ENCODE measurements around the gene ACP4.
"Not testable (repeated sequence)": the region's sequence is repeated elsewhere in the genome, so short reads cannot be mapped to it uniquely, and the experiment has no call there.

ACP4 gene

DNA sequence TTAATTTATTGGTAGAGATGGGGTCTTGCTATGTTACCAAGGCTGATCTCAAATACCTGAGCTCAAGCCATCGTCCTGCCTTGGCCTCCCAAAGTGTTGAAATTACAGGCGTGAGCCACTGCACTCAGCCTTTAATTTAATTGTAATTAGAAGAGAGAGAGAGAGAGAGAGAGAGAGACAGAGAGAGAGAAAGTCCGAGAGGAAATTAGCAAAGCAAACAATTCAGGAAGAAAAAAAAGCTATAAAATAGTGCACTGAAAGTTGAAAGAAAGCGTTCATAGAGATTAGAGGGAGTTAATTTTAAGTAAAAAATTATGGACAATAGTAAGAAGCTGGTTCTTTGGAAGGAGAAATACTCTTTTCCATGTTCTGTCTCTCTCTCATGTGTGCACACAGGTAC is 13.0 kb upstream of the ACP4 start:
- no peak for DNase-seq

DNA sequence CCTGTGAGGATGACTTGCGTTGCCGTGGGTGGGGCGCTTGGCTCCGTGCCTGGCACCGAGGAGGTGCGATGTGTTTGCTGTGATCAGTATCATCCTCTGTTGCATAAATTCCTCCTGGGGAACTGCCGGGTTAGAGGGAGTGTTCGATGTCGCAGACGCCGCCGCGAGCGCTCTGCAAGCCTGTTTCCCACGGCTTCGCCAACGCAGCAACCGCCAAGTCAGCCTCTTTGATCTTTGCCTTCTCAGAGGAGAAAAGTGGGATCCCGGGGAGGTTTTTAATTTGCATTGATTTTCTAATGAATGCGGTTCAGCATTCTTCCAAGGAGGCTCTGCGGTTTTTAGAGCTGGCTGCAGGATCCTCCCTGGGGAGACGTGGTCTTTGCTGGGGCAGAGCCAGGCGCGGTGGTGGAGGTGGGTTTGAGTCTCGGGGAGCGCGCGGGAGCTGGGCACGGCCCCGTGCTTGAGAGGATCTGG is 12.3 kb upstream of the ACP4 start:
- no peak for DNase-seq

DNA sequence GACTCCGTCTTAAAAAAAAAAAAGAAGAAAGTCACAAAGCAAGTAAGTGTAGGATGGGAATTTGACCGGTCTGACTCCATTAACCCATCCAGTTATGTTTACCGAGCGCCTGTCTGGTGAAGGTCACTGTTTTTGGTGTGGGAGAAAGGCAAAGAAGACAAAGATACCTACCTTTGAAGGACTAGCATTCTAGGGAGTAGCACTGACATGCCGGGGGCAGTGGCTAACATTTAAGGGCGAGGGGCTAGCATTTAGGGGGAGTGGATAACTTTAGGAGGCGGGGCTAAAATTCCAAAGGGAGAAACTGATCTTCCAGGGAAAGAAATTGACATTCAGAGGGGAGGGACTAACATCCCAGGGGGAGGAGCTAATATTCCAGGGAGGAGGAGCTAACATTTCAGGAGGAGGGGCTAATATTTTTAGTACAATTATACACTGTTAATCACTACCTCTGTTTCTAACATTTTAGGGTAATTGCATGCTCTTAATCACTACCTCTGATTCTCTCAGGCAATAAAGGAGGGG is 11.2 kb upstream of the ACP4 start:
- no peak for DNase-seq

DNA sequence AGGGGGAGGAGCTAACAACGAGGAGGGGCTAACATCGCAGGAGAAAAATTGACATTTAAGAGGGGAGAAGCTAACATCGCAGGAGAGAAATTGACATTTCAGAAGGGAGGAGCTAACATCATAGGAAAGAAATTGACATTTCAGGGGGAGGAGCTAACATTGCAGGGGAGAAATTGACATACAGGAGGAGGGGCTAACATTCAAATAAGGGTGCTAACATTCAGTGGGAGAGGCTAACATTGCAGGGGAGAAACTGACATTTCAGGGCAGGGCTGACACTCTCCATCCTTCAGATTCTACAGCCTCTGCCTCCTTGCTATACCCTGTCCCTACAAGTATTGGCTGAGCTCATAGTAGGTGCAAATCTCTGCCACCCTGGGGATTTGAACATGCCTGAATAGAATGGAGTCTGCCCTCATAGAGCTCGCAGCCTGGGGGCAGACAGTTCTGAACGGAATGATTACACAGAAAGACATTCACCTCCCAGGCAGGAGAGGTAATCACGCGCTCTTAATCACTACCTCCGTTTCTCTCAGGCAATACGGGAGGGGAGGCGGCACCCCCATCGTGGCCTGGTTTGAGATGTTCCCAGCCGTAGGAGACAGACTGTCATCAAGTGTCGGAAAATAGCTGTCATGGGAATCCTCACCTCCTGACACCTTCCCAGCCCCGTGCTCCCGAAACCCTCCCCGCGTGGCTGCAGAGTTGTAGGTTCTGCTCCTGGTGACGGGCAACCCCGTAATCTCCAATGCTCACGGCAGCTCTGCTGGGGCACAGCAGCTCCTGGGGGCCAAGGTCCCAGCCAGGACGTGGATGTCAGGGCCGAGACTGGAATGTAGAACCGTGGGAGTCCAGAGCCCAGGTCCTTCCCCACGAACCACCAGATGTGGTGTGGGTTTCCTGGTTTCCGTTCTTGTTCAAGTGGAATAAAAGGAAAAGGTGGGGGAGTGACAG is 10.4 kb upstream of the ACP4 start:
- DNase-seq: no peak

DNA sequence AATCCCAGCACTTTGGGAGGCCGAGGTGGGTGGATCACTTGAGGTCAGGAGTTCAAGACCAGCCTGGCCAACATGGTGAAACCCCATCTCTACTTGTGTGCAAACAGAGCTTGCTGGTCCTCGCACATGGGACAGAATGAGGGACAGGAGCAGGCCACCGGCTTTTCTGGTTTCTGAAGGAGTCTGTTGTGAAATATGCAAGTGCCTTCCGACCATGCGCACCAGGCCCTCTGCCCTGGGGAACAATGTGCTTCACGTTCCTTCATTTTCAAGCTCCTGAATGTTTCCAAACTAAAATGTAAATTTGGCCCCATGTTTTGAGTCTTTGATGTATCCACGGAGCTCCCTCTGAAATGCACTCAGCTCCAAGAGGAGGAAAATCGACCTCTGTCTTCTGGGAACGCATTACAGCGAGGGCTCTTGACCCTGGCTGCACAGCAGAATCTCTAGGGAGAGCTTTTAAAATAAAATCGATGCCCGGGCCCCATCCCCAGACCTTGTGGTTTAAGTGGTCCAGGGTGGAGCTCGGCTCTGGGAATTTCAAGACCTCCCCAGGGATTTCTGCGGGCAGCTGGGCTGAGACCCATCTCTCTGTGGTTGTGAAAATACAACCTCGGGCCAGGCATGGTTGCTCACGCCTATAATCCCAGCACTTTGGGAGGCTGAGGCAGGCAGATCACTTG is 9.3 kb upstream of the ACP4 start:
- DNase-seq: no peak

DNA sequence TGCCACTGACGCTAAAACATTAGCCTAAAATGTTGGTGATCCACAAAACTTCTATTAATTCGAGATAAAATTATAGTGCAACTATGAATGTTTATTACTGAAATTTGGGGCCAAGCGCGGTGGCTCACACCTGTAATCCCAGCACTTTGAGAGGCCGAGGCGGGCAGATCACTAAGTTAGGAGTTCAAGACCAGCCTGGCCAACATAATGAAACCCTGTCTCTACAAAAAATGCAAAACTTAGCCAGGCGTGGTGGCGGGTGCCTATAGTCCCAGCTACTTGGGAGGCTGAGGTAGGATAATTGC is 6.4 kb upstream of the ACP4 start:
- DNase-seq: not testable (repeated sequence)

DNA sequence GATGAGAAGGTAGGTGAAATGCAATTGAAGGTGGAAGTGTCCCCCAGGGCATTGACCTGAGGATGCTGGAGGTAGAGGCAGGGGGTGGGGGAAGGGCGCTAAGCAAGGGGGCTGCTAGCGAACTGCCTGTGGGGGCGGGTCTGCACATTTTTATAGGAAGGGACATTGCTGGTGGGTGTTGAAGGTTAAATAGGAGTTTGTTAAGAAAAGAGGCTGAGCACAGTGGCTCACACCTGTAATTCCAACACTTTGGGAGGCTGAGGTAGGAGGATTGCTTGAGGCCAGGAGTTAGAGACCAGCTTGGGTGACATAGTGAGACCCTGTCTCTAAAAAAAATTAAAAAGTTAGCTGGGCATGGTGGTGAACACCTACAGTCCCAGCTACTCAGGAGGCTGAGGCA is 5.5 kb upstream of the ACP4 start:
- DNase-seq: no peak

DNA sequence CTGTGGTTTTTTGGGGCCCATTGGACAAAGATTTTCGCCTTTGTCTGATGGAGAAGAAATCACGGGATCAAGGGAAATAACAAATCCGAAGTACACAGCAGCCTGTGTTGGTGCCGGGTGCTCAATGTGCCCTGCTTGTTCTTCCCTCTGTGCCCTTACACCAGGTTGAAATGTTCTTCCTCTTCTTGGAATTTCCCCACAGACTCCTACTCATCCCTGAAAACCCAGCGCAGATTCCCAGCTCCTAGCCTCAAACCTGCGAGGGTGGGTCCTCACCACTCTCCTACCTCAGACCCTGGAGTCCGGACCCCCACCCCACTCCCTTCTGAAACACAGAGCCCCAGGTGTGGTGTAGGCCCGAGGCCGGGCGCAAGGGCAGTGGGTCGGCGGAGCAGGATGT is 4.9 kb upstream of the ACP4 start:
- no peak for DNase-seq

DNA sequence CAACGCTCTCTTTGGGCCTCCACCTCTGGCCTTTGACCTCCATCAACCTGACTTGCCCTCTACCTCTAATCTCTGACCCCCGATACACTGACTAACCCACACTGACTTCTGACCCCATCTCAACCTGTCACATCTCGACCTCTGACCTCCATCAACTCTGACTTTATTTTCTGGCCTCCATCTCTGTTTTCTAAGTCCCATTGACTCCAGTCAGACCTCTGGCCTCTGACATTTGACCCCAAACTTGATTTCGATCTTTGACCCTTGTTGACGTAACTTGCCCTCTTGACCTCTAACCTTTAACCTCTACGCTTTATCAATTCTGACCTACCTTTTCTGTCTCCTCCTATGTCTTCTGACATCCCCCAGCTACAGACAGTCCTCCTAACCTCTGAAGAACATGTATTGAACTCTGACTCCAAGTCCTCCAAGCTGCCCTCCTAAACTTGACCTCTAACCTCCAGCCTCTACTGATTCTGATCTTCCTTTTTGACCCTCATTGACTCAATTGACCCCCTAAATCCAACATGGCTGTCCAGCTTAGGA is 780 bp downstream of the ACP4 start:
- DNase-seq: no peak

DNA sequence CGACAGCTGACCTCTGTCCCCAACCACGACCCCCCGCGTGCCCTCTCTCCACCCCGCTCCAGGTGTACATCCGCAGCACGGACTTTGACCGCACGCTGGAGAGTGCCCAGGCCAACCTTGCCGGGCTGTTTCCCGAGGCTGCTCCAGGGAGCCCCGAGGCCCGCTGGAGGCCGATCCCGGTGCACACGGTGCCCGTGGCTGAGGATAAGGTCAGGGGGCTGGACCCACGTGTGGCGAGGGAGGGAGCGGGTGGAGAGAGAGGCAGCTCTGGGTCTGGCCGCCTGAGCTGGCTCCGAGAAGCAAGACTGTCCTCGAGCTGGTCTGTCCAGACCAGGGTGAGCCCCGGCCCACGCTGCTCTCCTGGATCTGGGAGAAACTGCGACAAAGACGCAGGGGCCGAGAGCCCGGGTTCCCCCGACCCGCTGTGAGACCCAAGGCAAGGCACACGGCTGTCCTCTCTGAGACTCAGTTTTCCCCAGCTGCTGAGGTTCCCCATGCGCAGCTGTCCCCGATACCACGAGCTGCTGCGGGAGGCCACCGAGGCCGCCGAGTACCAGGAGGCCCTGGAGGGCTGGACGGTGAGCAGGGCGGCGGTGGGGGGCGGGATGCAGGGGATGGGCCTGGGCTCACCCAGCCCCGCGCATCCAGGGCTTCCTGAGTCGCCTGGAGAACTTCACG is 1.5 kb downstream of the ACP4 start:
- DNase-seq: no peak

DNA sequence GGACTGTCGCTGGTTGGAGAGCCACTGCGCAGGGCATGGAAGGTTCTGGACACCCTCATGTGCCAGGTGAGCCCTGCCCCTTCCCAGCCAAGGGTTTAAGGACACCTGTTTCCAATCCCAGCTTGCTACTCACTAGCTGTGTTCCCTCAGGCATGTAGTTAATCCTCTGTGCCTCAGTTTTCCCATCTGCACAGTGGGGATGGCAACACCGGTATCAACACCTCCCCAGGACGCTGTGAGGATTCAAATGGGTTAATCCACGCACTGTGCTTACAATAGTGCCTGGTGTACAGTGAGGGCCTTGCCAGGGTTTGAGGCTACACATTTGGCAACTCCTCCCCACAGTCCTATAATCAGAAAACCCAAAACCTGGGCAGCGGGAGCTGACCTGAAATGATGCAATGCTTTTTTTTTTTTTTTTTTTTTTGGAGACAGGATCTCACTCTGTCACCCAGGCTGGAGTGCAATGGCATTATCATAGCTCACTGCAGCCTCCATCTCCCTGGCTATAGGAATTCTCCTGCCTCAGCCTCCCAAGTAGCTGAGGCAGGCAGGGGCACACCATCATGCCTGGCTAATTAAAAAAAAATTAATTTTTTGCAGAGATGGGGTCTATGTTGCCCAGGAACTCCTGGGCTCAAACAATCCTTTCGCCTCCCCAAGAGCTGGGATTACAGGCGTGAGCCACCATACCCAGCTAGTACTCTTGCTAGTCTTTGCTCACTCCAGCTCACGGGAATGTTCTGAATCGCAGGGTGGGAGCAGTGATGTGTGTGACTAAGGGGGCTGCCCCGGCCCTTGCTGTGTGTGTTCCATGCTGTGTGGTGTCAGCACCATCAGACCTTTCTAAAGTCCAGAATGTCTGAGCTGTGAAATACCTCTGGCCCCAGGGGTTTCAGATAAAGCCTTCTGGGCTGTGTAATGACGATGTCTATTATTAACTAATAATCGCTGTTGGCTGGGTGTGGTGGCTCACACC is 2.3 kb downstream of the ACP4 start:
- no peak for DNase-seq

DNA sequence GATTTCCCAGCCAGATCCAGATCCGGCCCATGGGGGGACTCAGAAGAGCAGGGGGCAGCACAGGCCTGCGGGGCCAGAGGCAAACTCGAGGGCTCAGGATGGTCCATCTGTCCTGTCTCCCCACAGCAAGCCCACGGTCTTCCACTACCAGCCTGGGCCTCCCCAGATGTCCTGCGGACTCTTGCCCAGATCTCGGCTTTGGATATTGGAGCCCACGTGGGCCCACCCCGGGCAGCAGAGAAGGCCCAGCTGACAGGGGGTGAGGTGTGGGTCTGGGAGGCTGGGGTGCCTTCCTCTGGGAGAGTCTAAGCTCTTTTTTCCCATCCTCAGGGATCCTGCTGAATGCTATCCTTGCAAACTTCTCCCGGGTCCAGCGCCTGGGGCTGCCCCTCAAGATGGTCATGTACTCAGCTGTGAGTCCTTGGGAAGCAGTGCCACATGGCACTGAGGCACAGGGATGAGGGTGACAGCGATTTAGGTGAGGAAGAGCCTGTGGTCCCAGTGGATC is 3.4 kb downstream of the ACP4 start:
- DNase-seq: no peak

DNA sequence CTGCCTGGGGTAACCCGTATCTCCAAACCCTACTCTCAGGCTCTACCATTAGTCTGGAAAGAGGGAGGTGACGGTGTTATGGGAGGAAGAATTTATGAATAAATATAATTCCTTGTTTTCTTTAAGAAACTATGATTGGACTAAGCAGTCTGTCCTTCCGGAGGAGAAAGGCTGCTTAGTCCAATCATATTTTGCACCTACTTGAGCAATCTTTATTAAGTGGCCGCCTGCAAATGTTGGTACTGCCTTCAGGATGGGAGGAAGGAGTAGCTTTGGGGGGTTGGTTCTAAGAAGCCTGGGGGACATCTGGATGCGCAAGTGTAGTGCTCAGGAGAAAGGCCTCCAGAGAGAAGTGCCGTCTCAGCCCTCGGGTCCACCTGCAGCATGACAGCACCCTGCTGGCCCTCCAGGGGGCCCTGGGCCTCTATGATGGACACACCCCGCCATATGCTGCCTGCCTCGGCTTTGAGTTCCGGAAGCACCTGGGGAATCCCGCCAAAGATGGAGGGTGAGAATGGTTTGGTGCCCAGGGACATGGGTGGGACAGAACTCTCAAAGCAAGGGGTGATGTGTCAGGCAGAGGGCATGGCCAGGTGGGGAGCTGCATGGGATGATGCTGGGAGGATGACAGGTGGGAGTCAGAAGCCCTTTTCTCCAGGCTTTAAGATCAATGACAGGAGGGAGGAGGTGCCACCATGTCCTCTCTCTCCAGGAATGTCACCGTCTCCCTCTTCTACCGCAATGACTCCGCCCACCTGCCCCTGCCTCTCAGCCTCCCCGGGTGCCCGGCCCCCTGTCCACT is 4.1 kb downstream of the ACP4 start:
- DNase-seq: no peak

DNA sequence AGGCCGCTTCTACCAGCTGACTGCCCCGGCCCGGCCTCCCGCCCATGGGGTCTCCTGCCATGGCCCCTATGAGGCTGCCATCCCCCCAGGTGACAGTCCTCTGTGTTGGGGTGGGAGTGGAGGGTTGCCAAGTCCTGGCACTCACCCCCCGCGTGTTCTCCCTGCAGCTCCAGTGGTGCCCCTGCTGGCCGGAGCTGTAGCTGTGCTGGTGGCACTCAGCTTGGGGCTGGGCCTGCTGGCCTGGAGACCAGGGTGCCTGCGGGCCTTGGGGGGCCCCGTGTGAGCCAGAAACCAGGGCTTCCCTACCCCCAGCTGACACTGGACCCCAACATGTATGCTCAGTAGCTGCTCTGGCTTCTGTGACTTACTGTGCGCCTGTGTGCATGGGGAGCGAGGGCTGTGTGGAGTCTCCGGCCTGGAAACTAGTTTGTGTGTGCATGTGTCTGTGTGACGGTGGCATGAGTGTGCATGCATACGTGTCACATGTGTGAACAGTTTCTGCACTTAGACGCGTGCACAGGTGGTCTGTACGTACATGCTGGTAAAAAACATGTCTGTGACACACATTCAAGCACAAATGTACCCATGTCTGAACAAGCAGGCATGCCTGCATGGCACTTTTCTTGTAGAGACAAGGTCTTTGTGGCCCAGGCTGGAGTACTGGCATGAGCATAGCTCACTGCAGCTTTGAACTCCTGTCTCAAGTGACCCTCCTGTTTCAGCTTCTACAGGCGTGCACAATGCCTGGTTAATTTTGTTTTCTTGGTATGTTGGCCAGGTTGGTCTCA is 4.9 kb downstream of the ACP4 start:
- no peak for DNase-seq

DNA sequence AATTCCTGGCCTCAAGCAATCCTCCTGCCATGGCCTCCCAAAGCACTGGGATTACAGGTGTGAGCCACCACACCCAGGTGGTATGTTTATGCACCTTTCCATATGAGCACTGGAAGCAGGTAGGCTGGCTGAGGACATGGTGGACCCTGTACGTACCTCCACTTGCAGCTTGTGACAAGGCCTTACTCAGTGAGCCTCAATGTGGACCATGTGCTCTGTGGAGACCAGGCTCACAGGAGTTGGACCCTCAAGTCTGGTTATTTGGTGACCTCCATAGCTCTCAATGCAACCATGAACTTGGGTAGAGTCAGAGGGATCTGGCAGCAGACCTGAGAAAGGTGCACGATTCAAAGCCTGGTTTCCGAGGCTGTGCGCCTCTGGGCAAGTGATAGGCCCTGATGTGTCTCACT is 5.5 kb downstream of the ACP4 start:
- no peak for DNase-seq

DNA sequence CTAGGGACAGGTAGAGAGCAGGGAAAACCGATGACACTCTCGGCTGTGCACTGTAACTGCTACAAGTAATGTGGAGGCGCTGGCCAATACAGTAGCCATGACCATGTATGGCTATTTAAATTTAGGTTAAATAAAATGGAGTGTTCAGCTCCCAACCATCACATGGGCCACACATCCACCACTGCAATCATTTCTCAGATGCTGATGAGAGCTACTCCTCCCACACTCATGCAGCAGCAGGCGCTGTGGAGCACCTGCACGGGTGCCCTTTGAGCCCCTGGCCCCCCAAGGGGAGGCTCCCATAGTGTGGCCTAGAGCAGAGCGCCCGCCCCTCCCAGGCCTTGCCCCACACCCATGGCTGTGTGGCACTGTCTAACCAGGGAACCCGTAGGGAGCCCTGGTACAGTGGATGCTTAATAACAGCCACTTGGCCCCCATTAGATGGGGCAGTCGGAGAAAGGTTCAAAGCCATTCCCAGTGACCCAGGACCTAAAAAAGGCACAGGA is 6.0 kb downstream of the ACP4 start:
- no peak for DNase-seq

DNA sequence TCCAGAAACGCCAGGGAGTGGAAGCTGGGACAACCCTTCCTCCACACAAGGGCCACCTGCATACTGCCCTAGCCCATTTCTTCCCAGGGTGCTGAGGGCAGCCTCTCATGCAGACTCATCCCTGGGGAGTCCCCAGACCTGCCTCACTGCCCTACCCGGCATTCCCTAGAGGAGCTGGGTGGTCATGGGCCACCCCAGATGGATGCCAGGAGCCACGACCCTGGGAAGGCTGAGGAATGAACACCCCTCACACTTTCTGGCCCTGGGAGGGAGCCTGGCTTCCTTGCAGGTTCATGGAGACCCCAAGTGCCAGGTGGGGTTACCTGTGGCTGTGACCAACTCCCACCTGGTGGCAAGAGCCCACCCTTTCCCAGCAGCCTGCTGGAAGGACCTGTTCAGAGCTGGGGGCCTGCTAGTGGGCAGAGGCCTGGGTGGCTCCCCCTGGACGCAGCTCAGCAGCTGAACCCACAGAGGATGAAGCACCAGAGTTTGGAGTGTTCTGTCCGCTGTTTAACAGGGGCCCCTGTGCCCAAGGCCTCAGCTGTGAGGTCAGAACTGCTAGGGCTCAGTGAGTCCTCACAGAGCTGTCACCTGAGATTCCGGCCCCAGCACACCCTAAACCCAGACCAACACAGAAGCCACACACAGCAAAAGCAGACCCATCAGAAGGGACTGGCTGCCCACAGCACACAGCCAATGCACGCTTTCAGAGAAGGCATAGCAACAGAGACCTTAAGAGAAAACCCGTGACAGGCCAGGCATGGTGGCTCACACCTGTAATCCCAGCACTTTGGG is 6.6 kb downstream of the ACP4 start:
- DNase-seq: no peak

DNA sequence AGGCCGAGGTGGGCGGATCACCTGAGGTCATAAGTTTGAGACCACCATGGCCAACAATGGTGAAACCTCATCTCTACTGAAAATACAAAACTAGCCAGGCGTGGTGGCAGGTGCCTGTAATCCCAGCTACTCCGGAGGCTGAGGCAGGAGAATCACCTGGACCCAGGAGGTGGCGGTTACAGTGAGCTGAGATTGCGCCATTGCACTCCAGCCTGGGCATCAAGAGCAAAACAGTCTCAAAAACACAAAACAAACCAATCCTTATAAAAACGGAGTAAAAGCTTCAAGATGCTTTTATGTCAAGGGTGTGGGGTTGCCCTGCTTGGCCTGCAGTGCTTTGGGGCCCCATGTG is 7.2 kb downstream of the ACP4 start:
- DNase-seq: no peak

Data from GOT3 (cell line).